HUES6 (cell line): ENCODE results near the gene ZNF610.
A peak's percentile ranks its signal among the peaks of the same experiment; 100 is the strongest.
"Not testable (repeated sequence)": the region's sequence is repeated elsewhere in the genome, so short reads cannot be mapped to it uniquely, and the experiment has no call there.

Experiments
- H3K27ac ChIP-seq: 2 replicates; pipeline ENCODE4 v1.7.0; 2013; ENCODE audit warnings: low read depth, mild to moderate bottlenecking, low read length, inconsistent platforms
- H3K27me3 ChIP-seq: 2 replicates; pipeline ENCODE4 v1.6.1; 2013; ENCODE audit warnings: low read length; ENCODE audit not compliant: control insufficient read depth, insufficient read depth
- H3K36me3 ChIP-seq: 2 replicates; pipeline ENCODE4 v1.6.1; 2013; ENCODE audit warnings: low read length; ENCODE audit not compliant: control insufficient read depth, insufficient read depth
- H3K4me1 ChIP-seq: 2 replicates; pipeline ENCODE4 v1.6.1; 2013; ENCODE audit warnings: low read length; ENCODE audit not compliant: control insufficient read depth, insufficient read depth
- H3K4me3 ChIP-seq: 2 replicates; pipeline ENCODE4 v1.5.1; 2013; ENCODE audit warnings: low read depth, low read length
- H3K9ac ChIP-seq: one replicate; pipeline ENCODE4 v1.6.1; 2013; ENCODE audit warnings: mild to moderate bottlenecking, low read length
- H3K9me3 ChIP-seq: 2 replicates; pipeline ENCODE4 v1.6.1; 2013; ENCODE audit warnings: low read depth, low read length; ENCODE audit not compliant: control insufficient read depth, insufficient read depth

The ZNF610 gene

DNA sequence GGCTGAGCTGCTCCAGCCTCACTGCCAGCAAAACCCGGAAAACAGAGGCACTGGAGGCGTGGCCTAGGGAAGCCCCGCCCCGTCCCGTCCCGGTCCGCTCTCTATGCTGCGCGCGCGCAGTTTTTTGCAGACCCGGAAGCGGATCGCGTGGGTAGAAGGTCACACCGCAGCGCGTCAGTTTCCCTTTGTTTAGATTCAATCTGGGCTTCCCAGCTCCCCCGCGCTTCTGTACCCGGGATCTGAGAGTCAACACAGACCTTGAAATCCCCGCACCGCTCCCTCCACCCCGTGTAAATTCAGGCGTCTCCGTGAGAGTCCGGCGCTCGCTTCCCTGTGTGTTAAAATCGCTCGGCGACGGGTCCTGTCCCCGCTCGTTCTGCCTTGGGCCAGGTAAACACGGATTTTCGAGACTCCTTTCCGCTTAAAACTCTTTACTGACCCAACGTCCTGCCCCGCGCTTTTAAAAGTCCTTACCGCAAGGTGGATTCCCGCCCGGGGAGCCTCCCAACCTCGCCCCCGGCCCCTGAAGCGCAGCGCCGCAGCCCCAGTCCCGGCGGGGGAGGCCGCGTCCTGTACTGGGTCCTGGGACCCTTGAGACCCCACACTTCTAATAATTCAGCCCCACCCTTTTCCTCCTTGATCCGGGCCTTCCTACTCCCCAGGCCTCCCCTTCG lies at the start of gene ZNF610:
Gene ZNF610, plus strand, starts transcription at position 127 of the 674 bp plus-strand sequence. CDS start 12,930 bp downstream, outside the sequence.
- peak within 1 kb of the TSS; percentile 86 for H3K27ac ChIP-seq
- H3K4me3 ChIP-seq = peak within 1 kb of the TSS; percentile 97
- no peaks in the 10 kb centered on the region; the same call in 1 of the 2 replicates for H3K36me3 ChIP-seq
- peaks cover 34% of the 10 kb centered on the region for H3K9me3 ChIP-seq
- H3K9ac ChIP-seq = peak within 1 kb of the TSS; percentile 93
- H3K4me1 ChIP-seq = no peaks in the 10 kb centered on the region; the same call in 1 of the 2 replicates
- no peaks in the 10 kb centered on the region for H3K27me3 ChIP-seq

DNA sequence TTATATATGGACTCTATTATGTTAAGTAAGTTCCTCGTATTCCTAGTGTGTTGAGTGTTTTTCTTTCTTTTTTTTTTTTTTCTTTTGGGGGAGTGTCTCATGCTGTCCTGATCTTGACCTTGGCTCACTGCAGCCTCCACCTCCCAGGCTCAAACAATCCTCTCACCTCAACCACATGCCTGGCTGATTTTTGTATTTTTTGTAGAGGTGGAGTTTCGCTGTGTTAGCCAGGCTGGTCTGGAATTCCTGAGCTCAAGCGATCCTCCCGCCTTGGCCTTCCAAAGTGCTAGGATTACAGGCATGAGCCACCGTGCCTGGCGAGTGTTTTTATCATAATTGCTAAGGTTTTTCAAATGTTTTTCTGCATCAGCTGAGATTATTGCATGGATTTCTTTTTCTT lies 49.8 kb upstream of the ZNF610 start:
- peaks cover 91% of the 10 kb centered on the region for H3K36me3 ChIP-seq
- H3K4me3 ChIP-seq = no peak overlapping the region
- H3K4me1 ChIP-seq = no peaks in the 10 kb centered on the region
- no peak overlapping the region for H3K9ac ChIP-seq
- no peak overlapping the region for H3K27ac ChIP-seq
- peaks cover 3% of the 10 kb centered on the region; the same call in 1 of the 2 replicates for H3K9me3 ChIP-seq
- no peaks in the 10 kb centered on the region for H3K27me3 ChIP-seq

DNA sequence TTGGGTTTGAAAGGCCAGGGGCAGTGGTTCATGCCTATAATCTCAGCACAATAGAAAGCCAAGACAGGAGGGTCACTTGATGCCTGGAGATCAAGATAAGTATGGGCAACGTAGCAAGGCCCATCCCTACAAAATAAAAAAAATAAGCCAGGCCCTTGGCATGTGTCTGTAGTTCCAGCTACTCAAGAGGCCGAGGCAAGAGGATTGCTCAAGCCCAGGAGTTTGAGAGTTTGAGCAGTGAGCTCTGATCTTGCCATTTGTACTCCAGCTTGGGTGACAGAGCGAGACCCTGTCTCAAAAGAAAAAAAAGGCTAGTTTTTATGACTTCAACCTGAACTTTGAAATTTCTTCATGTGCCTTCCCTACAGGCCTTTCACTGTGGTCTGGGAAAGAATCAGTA lies 44.3 kb upstream of the ZNF610 start:
- Histone ChIP-seq H3K4me3 (no peak overlapping the region), H3K4me1 (no peaks in the 10 kb centered on the region), H3K36me3 (peaks cover 52% of the 10 kb centered on the region), H3K27me3 (no peaks in the 10 kb centered on the region), H3K9me3 (peaks cover 3% of the 10 kb centered on the region; the same call in 1 of the 2 replicates), H3K27ac (no peak overlapping the region), H3K9ac (no peak overlapping the region)

DNA sequence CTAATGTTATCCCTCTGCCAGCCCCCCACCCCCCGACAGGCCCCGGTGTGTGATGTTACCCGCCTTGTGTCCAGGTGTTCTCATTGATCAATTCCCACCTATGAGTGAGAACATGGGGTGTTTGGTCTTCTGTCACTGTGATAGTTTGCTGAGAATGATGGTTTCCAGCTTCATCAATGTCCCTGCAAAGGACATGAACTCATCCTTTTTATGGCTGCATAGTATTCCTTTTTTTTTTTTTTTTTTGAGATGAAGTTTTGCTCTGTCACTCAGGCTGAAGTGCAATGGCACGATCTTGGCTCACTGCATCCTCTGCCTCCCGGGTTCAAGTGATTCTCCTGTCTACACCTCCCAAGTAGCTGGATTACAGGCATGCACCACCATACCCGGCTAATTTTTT lies 43.1 kb upstream of the ZNF610 start:
- H3K9me3 ChIP-seq, H3K27ac ChIP-seq, H3K4me1 ChIP-seq, H3K4me3 ChIP-seq, H3K27me3 ChIP-seq, H3K9ac ChIP-seq: not testable (repeated sequence)
- peaks cover 41% of the 10 kb centered on the region for H3K36me3 ChIP-seq

DNA sequence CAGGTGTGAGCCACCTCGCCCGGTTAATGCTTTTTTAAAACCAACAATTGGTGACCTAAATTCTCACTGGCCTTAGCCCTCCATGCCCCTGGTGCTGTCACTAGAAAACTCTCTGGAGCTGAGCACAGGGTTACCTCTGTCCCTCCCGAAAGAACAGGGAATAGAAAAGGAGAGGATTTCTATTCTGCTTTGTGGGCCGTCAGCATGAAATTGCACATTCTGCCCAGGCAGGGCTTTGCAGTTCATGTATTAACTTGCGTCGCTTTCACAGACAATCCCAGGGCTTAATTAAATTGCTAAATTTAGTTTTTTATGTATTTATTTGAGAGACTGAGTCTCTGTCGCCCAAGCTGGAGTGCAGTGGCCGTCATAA lies 39.7 kb upstream of the ZNF610 start:
- H3K36me3 ChIP-seq = peaks cover 39% of the 10 kb centered on the region
- H3K4me1 ChIP-seq = no peaks in the 10 kb centered on the region
- no peak overlapping the region for H3K27ac ChIP-seq
- H3K4me3 ChIP-seq = peak overlapping the region; percentile 54
- no peak overlapping the region for H3K9ac ChIP-seq
- no peaks in the 10 kb centered on the region for H3K27me3 ChIP-seq
- peaks cover 25% of the 10 kb centered on the region; the same call in 1 of the 2 replicates for H3K9me3 ChIP-seq

DNA sequence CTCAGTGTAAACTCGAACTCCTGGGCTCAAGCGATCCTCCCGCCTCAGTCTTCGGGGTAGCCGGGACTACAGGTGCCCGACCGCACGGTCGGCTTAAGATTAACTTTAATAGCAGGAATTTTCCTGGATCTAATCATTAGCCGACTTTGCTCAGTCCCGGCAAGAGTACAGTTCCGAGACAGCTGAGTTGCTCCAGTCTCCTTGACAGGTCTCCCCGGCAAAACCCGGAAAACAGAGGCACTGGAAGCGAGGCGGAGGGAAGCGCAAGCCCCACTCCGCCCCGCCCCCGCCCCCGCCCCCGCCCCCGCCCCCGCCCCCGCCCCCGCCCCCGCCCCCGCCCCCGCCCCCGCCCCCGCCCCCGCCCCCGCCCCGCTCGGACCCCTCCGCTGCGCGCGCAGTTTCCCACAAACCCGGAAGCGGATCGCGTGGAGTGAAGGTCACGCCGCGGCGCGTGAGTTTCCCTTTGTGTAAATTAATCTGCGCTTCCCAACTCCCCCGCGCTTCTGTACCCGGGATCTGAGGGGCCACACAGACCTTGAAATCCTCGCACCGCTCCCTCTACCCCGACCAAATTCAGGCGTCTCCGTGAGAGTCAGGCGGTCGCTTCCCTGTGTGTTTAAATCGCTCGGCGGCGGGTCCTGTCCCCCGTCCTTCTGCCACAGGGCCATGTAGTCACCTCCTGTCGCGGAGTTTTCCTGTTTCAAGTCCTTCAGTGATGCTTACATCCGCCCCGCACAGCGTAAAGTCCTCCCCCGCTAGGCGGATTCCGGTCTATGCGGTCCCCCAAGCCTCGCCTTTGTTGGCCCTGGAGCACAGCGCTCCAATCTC lies 39.1 kb upstream of the ZNF610 start, which contains the start of gene ZNF480:
Gene ZNF480, plus strand, starts transcription at position 397 of the 828 bp plus-strand sequence. CDS start 3,244 bp downstream, outside the sequence.
- Histone ChIP-seq H3K9ac (peak within 1 kb of the TSS; percentile 96), H3K9me3 (peaks cover 31% of the 10 kb centered on the region; the same call in 1 of the 2 replicates), H3K36me3 (peaks cover 39% of the 10 kb centered on the region), H3K4me3 (peak within 1 kb of the TSS; percentile 96), H3K27ac (peak within 1 kb of the TSS; percentile 79; the same call in 1 of the 2 replicates), H3K27me3 (no peaks in the 10 kb centered on the region), H3K4me1 (no peaks in the 10 kb centered on the region)

DNA sequence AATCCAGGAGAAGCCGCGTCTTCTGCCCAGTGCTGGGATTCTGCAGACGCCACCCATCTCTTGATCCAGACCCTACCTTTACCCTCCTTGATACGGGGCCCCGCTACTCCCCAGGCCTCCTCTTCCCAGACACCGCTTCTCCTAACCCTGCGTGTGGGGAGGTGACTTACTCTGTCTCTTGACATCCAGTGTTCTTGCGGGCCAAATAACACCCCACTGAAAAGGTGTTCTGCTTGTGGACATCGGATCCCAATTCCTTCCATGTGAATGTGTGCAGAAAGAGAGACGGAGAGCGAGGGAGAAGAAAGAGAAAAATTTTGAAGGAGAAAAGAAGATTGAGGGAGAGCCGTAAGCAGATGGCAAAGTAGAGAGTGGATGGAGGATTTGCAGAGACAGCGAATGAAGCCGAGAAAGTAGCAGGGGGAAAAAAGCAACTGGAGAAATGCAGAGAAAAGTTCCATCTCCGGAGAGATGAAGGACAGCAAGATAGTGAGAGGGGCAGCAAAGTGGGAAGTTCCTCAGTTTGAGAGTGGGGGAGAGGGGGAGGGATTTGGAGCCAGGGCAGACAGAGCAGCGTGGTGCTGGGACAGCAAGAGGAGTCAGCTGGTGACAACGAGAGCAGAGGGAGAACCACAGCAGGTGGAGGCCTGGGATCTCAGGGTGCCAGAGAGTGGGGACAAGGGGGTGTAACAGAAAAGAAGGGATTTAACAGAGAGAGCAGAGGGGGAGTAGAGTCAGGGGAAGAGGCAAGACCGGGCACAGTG lies 38.3 kb upstream of the ZNF610 start:
- peaks cover 37% of the 10 kb centered on the region for H3K9me3 ChIP-seq
- no peaks in the 10 kb centered on the region for H3K4me1 ChIP-seq
- H3K4me3 ChIP-seq = peak overlapping the region; percentile 96
- peaks cover 42% of the 10 kb centered on the region for H3K36me3 ChIP-seq
- H3K9ac ChIP-seq = peak overlapping the region; percentile 96
- H3K27me3 ChIP-seq = no peaks in the 10 kb centered on the region
- peak overlapping the region; percentile 79; the same call in 1 of the 2 replicates for H3K27ac ChIP-seq

DNA sequence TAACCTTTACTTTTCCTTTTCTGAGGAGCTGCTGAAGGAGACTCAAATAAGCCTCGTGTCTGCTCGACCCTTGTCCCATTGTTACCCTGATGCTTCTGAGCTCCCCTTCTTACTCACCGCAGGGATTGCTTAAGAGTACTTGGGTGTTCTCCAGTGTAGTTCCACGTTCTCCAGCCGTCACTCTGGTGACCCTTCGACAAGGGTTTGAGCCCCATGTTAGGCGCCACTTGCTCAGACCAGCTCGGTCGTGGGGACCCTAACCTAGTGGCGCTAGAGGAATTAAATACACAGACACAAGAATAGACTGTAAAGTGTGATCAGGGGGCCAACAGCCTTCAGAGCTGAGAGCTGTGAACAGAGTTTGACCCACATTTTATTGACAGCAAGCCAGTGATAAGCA lies 28.8 kb upstream of the ZNF610 start:
- H3K9me3 ChIP-seq = peaks cover 78% of the 10 kb centered on the region
- no peak overlapping the region for H3K9ac ChIP-seq
- H3K4me1 ChIP-seq = no peaks in the 10 kb centered on the region
- H3K4me3 ChIP-seq = 0 out of 2 replicates have a peak overlapping the region, but pooled peaks have one; percentile 6
- no peaks in the 10 kb centered on the region for H3K27me3 ChIP-seq
- H3K27ac ChIP-seq = no peak overlapping the region
- peaks cover 86% of the 10 kb centered on the region for H3K36me3 ChIP-seq

DNA sequence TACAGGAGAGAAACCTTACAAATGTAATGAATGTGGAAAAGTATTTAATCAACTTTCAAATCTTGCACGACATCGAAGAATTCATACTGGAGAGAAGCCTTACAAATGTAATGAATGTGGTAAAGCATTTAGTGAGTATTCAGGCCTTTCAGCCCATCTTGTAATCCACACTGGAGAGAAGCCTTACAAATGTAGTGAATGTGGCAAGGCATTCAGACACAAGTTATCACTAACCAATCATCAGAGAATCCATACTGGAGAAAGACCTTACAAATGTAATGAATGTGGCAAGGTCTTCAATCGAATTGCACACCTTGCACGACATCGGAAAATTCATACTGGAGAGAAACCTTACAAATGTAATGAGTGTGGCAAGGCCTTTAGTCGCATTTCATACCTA lies 13.6 kb upstream of the ZNF610 start:
- Histone ChIP-seq H3K9me3 (peaks cover 95% of the 10 kb centered on the region), H3K4me3 (no peak overlapping the region)

DNA sequence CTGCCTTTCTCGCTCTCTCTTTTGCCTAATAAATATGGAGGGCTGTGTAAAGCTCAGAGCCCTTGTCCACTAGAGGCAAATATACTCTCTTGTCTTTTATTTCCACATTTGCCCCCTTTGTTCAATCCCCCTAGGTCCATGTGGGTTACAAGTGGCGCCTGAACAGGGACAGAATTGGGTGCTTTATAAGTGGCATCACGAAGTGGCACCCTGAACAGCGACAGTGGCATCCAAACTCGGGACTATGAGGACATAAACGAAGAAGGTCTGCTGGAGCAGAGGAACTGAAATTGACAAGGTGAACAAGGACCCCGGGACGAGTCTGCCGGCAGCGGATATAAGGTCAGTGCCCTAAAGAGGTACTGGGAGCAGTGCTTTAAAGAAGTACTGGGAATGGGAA lies 4.3 kb upstream of the ZNF610 start:
- Histone ChIP-seq H3K4me1 (no peaks in the 10 kb centered on the region; the same call in 1 of the 2 replicates), H3K27ac (no peak overlapping the region), H3K4me3 (no peak overlapping the region), H3K36me3 (no peaks in the 10 kb centered on the region; the same call in 1 of the 2 replicates), H3K9ac (no peak overlapping the region), H3K27me3 (no peaks in the 10 kb centered on the region), H3K9me3 (peaks cover 62% of the 10 kb centered on the region)

More for the DNA sequence above, 13.6 kb upstream of the ZNF610 start:
- peaks cover 71% of the 10 kb centered on the region for H3K36me3 ChIP-seq
- no peaks in the 10 kb centered on the region for H3K4me1 ChIP-seq
- no peak overlapping the region for H3K27ac ChIP-seq
- no peaks in the 10 kb centered on the region for H3K27me3 ChIP-seq
- H3K9ac ChIP-seq = no peak overlapping the region
